22Rv1 (cell line): ENCODE results near the gene SARDH.

Source experiments
- H3K27ac ChIP-seq: fragments of 450-650 bp; 2 replicates; pipeline ENCODE4 v1.5.1; 2017
- ZFX ChIP-seq: fragments of 450-650 bp; IDR thresholded peaks from 2 replicates; pipeline ENCODE4 v1.6.1; 2017; ENCODE audit warnings: antibody characterized with exemption, borderline replicate concordance
- TF ChIP-seq, protein P1 (sequence below): fragments of 450-650 bp; IDR thresholded peaks from 2 replicates; pipeline ENCODE4 v1.5.1; 2017; ENCODE audit warnings: mild to moderate bottlenecking

The SARDH gene

DNA sequence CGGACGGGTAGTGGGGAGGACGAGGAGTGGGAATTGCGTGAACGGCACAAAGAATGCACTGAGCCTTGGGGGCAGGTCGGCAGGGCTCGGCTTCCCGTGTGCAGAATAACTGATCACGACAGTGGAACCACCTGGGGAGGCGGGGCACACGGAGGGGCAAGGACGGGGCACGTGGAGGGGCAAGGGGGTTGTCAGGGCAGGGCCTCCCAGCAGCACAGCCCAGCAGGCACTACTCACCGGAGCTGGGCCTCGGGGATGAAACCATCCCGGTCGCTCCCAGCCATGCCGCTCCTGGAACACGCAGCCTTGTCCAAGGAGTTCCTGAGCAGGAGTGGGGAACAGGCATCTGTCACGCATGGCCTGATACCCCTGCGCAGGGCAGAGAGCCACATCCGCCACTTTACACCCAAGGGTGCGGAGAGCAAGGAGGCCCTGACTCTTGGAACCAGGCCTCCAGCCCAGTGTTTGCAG is 33.4 kb downstream of the SARDH start:
- TF ChIP-seq, protein P1, sequence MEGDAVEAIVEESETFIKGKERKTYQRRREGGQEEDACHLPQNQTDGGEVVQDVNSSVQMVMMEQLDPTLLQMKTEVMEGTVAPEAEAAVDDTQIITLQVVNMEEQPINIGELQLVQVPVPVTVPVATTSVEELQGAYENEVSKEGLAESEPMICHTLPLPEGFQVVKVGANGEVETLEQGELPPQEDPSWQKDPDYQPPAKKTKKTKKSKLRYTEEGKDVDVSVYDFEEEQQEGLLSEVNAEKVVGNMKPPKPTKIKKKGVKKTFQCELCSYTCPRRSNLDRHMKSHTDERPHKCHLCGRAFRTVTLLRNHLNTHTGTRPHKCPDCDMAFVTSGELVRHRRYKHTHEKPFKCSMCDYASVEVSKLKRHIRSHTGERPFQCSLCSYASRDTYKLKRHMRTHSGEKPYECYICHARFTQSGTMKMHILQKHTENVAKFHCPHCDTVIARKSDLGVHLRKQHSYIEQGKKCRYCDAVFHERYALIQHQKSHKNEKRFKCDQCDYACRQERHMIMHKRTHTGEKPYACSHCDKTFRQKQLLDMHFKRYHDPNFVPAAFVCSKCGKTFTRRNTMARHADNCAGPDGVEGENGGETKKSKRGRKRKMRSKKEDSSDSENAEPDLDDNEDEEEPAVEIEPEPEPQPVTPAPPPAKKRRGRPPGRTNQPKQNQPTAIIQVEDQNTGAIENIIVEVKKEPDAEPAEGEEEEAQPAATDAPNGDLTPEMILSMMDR, result no peak
- TF ChIP-seq ZFX, result no peak
- H3K27ac ChIP-seq, result no peak overlapping the region

DNA sequence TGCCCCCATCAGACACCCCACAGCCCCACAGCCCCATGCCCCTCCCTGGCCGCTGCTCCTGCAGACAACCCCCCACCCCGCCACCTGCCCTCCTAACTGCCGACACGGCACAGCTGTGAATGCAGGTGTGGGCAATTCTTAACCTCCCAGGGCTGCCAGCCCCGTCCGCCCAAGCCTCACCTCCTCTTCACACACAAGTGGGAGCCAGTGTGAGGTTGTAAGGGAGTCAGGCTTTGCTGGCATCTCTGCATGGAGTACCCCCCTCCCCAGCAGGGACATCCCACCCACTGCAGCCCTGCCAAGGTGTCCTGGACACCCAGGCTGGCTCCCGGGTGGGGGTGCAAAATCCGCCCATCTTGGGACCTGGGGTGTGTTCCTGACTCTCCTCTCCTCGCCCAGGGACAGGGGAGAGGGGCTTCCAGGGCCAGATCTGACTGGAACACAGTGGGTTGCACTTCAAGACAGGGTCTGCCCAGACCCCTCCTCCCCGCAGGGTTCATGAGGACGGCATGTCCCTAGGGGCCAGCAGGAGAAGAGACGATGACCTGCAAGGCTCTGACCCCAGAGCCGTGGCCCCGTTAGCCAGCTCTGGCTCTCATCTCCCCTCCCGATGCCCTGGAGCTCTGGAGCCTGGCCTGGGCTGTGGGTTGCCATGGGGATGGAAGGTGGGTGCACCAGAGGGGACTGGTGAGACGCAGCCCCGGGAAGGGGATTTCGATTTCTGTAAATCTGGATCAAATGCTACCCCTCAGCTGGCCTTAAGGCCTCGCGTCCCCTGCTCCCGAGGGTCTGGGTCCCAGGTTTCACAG is 34.4 kb downstream of the SARDH start:
- TF ChIP-seq ZFX, result no peak
- TF ChIP-seq, protein P1, result no peak
- no peak overlapping the region for H3K27ac ChIP-seq

DNA sequence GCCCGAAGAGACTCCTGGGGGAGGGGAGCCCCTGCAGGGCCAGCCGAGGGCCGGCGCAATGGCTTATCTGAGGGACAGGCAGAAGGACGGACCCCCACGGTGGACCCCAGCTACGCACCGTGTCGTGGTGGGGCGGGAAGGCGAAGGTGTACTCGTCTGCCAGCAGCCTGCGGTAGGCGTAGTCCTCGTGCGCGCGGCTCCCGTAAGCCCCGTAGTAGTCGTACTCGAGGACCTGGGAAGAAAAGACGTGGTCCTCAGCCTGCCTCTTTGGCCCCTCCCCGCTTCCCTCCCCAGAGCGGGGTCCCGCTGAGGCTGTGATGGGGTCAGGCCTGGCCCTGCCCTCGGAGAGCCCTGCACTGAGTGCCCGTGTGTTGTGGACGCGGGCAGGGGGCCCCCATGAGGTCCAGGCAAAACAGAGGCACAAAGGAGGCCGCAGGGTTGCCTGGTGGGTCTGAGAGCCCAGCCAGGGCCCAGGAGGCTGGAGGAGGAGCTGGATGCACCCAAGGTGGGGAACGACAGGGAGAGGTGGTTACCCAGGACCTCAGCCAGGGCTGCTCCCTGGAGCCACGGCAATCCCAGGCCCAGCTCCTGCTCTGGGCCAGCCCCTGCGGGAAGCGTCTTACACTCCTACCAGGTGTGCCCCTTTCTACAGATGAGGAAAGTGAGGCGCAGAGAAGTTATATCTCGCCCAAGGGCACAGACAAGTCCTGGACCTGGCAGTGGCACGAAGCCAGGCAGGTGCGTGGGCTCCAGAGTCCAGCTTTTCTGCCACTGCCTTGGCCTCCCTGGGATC is 35.2 kb downstream of the SARDH start:
- no peak overlapping the region for H3K27ac ChIP-seq
- TF ChIP-seq, protein P1, result no peak
- TF ChIP-seq ZFX, result no peak

DNA sequence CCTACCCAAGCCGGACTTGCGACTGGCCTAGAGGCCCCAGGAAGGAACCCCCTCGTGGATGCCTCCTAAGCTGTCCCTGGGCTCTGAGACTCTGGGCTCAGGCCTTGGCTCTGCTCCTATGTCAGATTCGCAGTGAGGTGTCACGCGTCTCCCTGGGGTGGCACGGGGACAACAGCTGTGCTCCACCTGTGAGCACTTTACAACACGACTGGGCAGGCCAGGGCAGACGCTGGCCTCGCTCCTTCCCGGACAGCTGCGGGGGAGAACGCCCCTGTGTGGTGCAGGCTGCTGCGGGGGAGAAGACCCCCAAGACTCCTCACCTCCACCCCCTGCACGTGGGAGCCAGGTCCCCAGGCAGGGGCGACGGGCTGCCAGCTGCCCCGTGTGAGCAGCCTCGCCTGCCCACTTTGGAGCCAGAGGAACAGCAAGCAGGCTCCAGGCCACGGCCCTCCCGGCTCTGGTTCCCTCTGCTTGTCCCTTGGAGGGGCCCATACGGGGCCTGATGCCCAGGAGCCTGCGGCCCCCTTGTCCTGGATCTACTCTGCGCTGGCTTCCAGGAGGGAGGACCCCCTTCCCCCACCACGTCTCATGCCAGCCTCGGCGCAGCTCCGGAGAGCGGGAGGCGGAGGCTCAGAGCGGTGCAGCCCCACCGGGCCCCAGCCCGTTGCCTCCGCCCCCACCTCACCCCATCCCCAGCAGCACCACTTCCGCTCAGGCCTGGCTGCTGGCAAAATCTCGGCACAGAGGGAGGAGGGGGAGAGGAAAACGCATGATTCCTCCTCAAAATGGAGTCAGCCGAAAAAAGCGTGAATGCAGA is 36.0 kb downstream of the SARDH start:
- H3K27ac ChIP-seq, result no peak overlapping the region

DNA sequence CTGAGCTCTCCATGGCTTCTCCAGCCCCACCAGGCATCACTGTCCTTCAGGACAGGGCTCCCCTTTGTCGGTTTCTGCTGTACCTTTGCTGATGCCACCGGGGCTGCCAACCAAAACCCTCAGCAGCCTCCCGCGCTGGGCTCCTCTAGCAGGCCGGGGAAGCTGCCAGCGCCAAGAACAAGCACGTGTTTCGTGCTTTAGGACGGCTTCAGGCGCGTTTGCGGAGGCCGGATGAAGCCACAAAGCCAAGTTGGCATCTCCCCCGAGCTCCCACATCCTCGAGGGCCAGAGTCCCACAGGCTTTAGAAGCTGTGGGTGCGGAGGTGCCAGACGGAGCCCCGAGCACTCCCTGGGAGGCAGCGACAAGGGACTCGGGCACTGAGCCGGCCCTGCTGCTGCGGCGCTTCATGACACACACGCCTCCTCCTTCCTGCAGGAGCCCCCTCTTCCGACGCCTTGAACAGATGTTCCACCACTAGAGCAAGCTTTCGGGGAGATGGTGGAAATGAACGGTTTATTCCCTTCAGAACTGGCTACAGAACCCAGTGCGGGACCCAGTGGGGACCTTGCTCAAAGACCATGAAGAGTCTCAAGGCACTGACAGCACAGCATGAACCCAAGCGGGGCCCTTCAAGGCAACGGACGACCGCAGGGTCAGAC is 36.7 kb downstream of the SARDH start:
- H3K27ac ChIP-seq, result no peak overlapping the region

More for the DNA sequence above, 36.0 kb downstream of the SARDH start:
- TF ChIP-seq, protein P1, result no peak

DNA sequence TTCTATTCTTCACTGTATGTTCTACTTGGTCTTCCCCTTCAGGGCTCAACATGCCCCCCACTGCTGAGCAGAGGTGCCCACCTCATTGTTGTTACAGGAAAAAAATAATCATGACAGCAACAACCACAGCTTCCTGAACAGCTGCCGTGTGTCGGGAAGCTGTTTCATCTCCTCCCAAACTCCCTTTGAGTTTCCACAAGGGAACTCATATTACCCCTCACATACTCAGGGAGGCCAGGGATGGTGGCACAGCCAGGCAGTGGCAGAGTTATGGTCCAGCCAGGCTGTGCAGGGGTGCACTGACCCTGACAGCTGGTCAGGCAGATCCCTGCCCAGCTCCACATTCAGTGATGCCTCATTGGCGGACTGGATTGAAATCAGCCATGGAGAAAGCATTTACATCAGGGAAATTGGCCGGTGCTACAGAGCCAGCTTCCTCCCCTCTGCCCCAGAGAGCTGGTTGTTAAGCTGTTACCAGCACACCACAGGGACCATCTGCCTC is 37.3 kb downstream of the SARDH start:
- H3K27ac ChIP-seq, result no peak overlapping the region
- TF ChIP-seq ZFX, result no peak
- TF ChIP-seq, protein P1, result no peak

More for the DNA sequence above, 36.7 kb downstream of the SARDH start:
- TF ChIP-seq ZFX, result no peak
- TF ChIP-seq, protein P1, result no peak
